ENCODE measurements around the gene EDARADD. TPM values are rescaled to one million over a fixed set of nuclear protein-coding genes. Genes with fewer than 3 reads are reported as not detected.
"Not testable (repeated sequence)": the region's sequence is repeated elsewhere in the genome, so short reads cannot be mapped to it uniquely, and the experiment has no call there.

EDARADD gene
- total and polyA plus RNA-seq, 9 donors: 0.29 to 2.9 (median 0.51) TPM

DNA sequence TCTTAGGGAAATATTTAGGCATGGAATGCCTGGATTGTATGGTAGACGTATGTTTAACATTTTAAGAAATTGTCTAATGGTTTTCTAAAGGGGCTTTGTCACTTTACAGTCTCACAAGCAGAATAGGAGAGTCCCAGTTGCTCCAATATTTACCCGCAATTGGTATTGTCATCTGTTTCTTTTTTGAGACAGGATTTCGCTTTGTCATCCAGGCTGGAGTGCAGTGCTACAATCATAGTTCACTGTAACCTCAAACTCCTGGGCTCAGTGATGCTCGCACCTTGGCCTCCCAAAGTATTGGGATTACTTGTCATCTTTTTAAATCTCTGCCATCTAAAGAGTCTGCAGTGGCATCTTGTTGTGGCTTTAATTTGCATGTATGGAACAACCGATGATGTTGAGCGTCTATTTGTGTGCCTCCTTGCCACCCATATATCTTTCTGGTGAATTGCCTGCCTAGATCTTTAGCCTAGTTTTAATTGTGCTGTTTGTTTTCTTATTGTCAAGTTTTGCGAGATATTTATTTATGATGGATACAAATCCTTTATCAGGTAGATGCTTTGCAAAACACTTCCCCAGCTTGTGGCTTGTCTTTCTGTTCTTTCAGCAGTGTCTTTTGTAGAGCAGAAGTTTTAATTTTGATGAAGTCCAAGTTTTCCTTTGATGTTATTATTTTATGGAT, 32.0 kb upstream of the EDARADD start:
- no peak overlapping the region for H3K4me3 ChIP-seq
- 80 to 86% (median 81%) methylated on average over 7 of the region's 7 CpGs for WGBS, 3 donors

DNA sequence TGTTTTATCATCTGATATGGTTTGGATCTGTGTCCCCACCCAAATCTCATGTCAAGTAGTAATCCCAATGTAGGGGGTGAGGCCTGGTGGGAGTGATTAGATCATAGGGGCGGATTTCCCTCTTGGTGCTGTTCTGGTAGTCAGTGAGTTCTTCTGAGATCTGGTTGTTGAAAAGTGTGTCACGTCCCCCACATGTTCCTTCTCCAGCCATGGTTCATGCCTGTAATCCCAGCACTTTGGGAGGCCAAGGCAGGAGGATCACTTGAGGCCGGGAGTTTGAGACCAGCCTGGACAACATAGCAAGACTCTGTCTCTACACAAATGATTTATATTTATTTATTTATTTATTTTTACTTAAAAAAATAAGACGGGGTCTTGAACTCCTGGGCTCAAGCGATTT, 30.8 kb upstream of the EDARADD start:
- DNase-seq: no peak
- intact Hi-C loops (cut with DNase I): no loop called here
- Histone ChIP-seq H3K9me3 (no peaks in the 10 kb centered on the region), H3K36me3 (no peaks in the 10 kb centered on the region), H3K4me1 (ENCODE audit: insufficient read depth) (no peaks in the 10 kb centered on the region), H3K4me3 (no peak overlapping the region), H3K27me3 (no peaks in the 10 kb centered on the region), H3K27ac (no peak overlapping the region)
- TF ChIP-seq EP300 (IDR thresholded peaks at IDR 0.05): no peak
- TF ChIP-seq, protein P1, sequence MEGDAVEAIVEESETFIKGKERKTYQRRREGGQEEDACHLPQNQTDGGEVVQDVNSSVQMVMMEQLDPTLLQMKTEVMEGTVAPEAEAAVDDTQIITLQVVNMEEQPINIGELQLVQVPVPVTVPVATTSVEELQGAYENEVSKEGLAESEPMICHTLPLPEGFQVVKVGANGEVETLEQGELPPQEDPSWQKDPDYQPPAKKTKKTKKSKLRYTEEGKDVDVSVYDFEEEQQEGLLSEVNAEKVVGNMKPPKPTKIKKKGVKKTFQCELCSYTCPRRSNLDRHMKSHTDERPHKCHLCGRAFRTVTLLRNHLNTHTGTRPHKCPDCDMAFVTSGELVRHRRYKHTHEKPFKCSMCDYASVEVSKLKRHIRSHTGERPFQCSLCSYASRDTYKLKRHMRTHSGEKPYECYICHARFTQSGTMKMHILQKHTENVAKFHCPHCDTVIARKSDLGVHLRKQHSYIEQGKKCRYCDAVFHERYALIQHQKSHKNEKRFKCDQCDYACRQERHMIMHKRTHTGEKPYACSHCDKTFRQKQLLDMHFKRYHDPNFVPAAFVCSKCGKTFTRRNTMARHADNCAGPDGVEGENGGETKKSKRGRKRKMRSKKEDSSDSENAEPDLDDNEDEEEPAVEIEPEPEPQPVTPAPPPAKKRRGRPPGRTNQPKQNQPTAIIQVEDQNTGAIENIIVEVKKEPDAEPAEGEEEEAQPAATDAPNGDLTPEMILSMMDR (IDR thresholded peaks at IDR 0.05): no peak
- 88 to 96% (median 89%) methylated on average over 5 of the region's 5 CpGs for WGBS, 3 donors

More for the DNA sequence above, 32.0 kb upstream of the EDARADD start:
- no peaks in the 10 kb centered on the region for H3K36me3 ChIP-seq
- H3K9me3 ChIP-seq: no peaks in the 10 kb centered on the region
- TF ChIP-seq, protein P1 (IDR thresholded peaks at IDR 0.05): no peak
- no peak for TF ChIP-seq EP300 (IDR thresholded peaks at IDR 0.05)
- TF ChIP-seq POLR2A (IDR thresholded peaks at IDR 0.05): no peak
- no peaks in the 10 kb centered on the region for H3K4me1 ChIP-seq (ENCODE audit: insufficient read depth)
- intact Hi-C loops (cut with DNase I): no loop called here
- DNase-seq: no peak
- H3K27me3 ChIP-seq: no peaks in the 10 kb centered on the region
- H3K27ac ChIP-seq: no peak overlapping the region

DNA sequence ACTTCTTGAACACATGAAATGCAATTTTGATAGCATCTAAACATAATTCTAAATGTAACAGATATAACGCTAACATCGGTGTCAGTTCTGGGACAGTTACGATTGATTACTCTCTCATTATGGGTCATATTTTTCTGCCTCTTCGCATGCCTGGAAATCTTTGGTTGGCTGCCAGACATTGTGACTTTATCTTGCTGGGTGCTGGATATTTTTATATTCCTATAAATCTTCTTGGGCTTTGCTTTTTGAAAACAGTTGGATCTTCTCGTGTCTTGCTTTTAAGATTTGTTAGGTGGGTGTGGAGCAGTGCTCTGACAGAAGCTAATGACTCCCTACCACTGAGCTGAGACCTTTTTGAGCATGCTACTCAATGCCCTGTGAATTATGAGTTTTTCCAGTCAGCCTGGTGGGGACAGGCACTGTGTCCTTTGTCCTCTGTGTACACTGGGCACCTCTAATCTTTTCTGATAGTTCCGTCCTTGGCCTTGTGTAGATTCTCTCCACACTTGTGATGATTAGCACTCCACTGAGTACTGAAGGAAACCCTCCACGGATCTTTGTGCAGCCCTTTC, 28.0 kb upstream of the EDARADD start:
- 28 to 36% (median 33%) methylated on average over 7 of the region's 7 CpGs for WGBS, 3 donors
- no peaks in the 10 kb centered on the region for H3K9me3 ChIP-seq
- no peak overlapping the region for H3K4me3 ChIP-seq
- intact Hi-C loops (cut with DNase I): no loop called here
- H3K4me1 ChIP-seq (ENCODE audit: insufficient read depth): no peaks in the 10 kb centered on the region
- H3K27me3 ChIP-seq: no peaks in the 10 kb centered on the region
- DNase-seq: no peak
- TF ChIP-seq POLR2A (IDR thresholded peaks at IDR 0.05): no peak
- TF ChIP-seq EP300 (IDR thresholded peaks at IDR 0.05): no peak
- TF ChIP-seq, protein P1 (IDR thresholded peaks at IDR 0.05): no peak
- H3K36me3 ChIP-seq: no peaks in the 10 kb centered on the region
- no peak overlapping the region for H3K27ac ChIP-seq

DNA sequence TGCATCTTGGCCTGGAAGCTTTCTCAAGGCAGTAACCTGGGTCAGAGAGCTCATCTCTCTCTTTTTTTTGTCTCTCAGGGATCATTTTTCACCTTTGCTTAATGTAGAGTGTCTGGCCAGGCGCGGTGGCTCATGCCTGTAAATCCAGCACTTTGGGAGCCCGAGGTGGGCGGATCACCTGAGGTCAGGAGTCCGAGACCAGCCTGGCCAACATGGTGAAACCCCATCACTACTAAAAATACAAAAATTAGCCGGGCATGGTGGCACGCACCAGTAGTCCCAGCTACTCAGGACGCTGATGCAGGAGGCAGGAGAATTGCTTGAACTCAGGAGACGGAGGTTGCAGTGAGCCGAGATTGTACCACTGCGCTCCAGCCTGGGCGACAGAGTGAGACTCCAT, 27.4 kb upstream of the EDARADD start:
- WGBS, 3 donors: 67 to 80% (median 75%) methylated on average over 12 of the region's 12 CpGs
- H3K4me1 ChIP-seq (ENCODE audit: insufficient read depth); H3K9me3 ChIP-seq; H3K4me3 ChIP-seq; H3K27ac ChIP-seq; H3K36me3 ChIP-seq; H3K27me3 ChIP-seq; DNase-seq; intact Hi-C loops (cut with DNase I): not testable (repeated sequence)

DNA sequence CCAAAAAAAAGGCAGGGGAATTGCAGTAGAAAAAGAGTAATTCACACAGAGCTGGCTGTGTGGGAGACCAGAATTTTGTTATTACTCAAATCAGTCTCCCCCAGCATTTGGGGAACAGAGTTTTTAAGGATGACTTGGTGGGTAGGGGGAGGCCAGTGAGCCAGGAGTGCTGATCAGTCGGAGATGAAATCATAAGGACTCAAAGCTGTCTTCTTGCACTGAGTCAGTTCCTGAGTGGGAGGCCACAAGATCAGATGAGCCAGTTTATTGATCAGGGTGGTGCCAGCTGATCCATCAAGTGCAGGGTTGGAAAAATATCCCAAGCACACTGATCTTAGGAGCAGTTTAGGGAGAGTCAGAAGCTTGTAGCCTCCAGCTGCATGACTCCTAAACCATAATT, 23.7 kb upstream of the EDARADD start:
- intact Hi-C loops (cut with DNase I): loop anchor here in 1 of 4 donors (1.0 kb wide), 1 partner anchor 12 kb away; no protein-coding TSS in a partner anchor
- no peaks in the 10 kb centered on the region for H3K9me3 ChIP-seq
- H3K27ac ChIP-seq: no peak overlapping the region
- DNase-seq: no peak
- no peak overlapping the region for H3K4me3 ChIP-seq
- TF ChIP-seq EP300 (IDR thresholded peaks at IDR 0.05) (no peak), POLR2A (IDR thresholded peaks at IDR 0.05) (no peak)
- TF ChIP-seq, protein P1 (IDR thresholded peaks at IDR 0.05): no peak
- H3K4me1 ChIP-seq (ENCODE audit: insufficient read depth): no peaks in the 10 kb centered on the region
- no peaks in the 10 kb centered on the region for H3K27me3 ChIP-seq
- 52 to 67% (median 65%) methylated on average over 1 of the region's 1 CpG for WGBS, 3 donors
- H3K36me3 ChIP-seq: no peaks in the 10 kb centered on the region

All from ovary (tissue), 9 donors.